Aorta (tissue), 5 donors: ENCODE data around the gene ERP27. TPM values are rescaled to one million over a fixed set of nuclear protein-coding genes. Genes with fewer than 3 reads are reported as not detected.

Experiments
- ATAC-seq: fragments of 200-7000 bp; cut with Tn5 transposase; one replicate; pipeline ENCODE4 v1.9.1; 2022; ENCODE audit warnings: moderate library complexity; ENCODE audit not compliant: low FRiP score
- DNase-seq, 2 donors: peaks; one replicate each; pipeline ENCODE4 v3.0.0-alpha.2; 2020
- H3K27ac ChIP-seq, 2 donors: one replicate each; pipeline ENCODE4 v1.5.1; 2013; ENCODE audit warnings: low read length in 2 of 2, mild to moderate bottlenecking in 2 of 2, moderate library complexity in 2 of 2, control low read depth in 1 of 2, inconsistent platforms in 1 of 2, low read depth in 1 of 2
- H3K27me3 ChIP-seq, 2 donors: one replicate each; pipeline ENCODE4 v1.6.1; 2013; ENCODE audit warnings: control low read depth in 1 of 2, low read length in 1 of 2, mild to moderate bottlenecking in 1 of 2, moderate library complexity in 1 of 2; ENCODE audit not compliant: insufficient read depth in 2 of 2, control insufficient read depth in 1 of 2
- H3K36me3 ChIP-seq, 2 donors: one replicate each; pipeline ENCODE4 v1.6.1; 2013; ENCODE audit warnings: control low read depth in 1 of 2, low read length in 1 of 2, mild to moderate bottlenecking in 1 of 2; ENCODE audit not compliant: insufficient read depth in 2 of 2, control insufficient read depth in 1 of 2
- H3K4me1 ChIP-seq, 2 donors: one replicate each; pipeline ENCODE4 v1.6.1; 2013; ENCODE audit warnings: low read length in 2 of 2, control low read depth in 1 of 2, mild to moderate bottlenecking in 1 of 2, moderate library complexity in 1 of 2; ENCODE audit not compliant: insufficient read depth in 2 of 2, control insufficient read depth in 1 of 2
- H3K4me3 ChIP-seq, 2 donors: one replicate each; pipeline ENCODE4 v1.5.1; 2013; ENCODE audit warnings: low read length in 2 of 2, control low read depth in 1 of 2, mild to moderate bottlenecking in 1 of 2
- H3K9me3 ChIP-seq: one replicate; pipeline ENCODE4 v1.6.1; 2013; ENCODE audit warnings: mild to moderate bottlenecking, low read length; ENCODE audit not compliant: control insufficient read depth
- WGBS, 2 donors: extraction: QIAGEN DNeasy Blood & Tissue Kit; methylation state at CpG; one replicate each; pipeline ENCODE4 v1.1.7; 2013; 5-methylcytosine and 5-hydroxymethylcytosine counted together
- intact Hi-C, 2 donors: fragments of 100-400 bp; cut with DNase I; formaldehyde crosslinking; loops; one replicate each; pipeline versions ENCODE4 v1.14.2 to v1.15.0; 2022
- polyA plus RNA-seq, 2 donors: library from polyadenylated mRNA; stranded (reverse); fragments of 200-250 nt; gene quantifications; one replicate each; pipeline ENCODE4 v1.2.3, GENCODE V29; 2013
- total RNA-seq, 2 donors: library from RNA; stranded (reverse); fragmentation: NEBNext Ultra II Directional; extraction: Animal tissue kit (Norgen Biotek cat#: 25700); gene quantifications; one replicate each; pipeline ENCODE4 v1.2.1, GENCODE V29; 2021
- donor health status: healthy with polysubstance abuse.
- donor health status: Bipolar disorder and iron deficiency.
- donor health status: DM: no; HTN: no; CAD: no.
- donor health status: DM: no; HTN: no; CAD: no.
- donor health status: DM: yes; HTN: yes; CAD: no.

The ERP27 gene
- total and polyA plus RNA-seq, 4 donors = 0.20 to 5.3 (median 2.2) TPM

GRCh38 chr12:14957551-14958168 lies 19.3 kb upstream of the ERP27 start:
- DNase-seq = no peak
- WGBS, 2 donors = 26 to 35% methylated on average over 5 of the region's 5 CpGs
- no peak for ATAC-seq
- no peak overlapping the region for H3K4me3 ChIP-seq
- peaks cover 3% of the 10 kb centered on the region in 2 donors for H3K4me1 ChIP-seq
- intact Hi-C loops = no loop called here
- no peaks in the 10 kb centered on the region for H3K9me3 ChIP-seq
- no peaks in the 10 kb centered on the region for H3K36me3 ChIP-seq
- H3K27me3 ChIP-seq = no peaks in the 10 kb centered on the region
- H3K27ac ChIP-seq = peak overlapping the region in 1 of 2 donors; percentile 74

GRCh38 chr12:14956905-14957304 lies 18.6 kb upstream of the ERP27 start:
- Histone ChIP-seq H3K36me3 (no peaks in the 10 kb centered on the region), H3K27me3 (no peaks in the 10 kb centered on the region), H3K9me3 (no peaks in the 10 kb centered on the region), H3K4me3 (no peak overlapping the region), H3K27ac (no peak overlapping the region), H3K4me1 (peaks cover 3 to 4% of the 10 kb centered on the region in 2 donors)
- DNase-seq (no peak), ATAC-seq (no peak)
- WGBS, 2 donors = 70 to 73% methylated on average over 2 of the region's 2 CpGs
- intact Hi-C loops = no loop called here

GRCh38 chr12:14956024-14956891 lies 17.9 kb upstream of the ERP27 start:
- no peaks in the 10 kb centered on the region for H3K36me3 ChIP-seq
- intact Hi-C loops = no loop called here
- ATAC-seq (no peak), DNase-seq (no peak)
- peaks cover 2 to 4% of the 10 kb centered on the region in 2 donors for H3K4me1 ChIP-seq
- H3K27me3 ChIP-seq = no peaks in the 10 kb centered on the region
- WGBS, 2 donors = 86% methylated on average over 9 of the region's 9 CpGs
- no peak overlapping the region for H3K4me3 ChIP-seq
- H3K27ac ChIP-seq = peak overlapping the region in 1 of 2 donors; percentile 40
- H3K9me3 ChIP-seq = no peaks in the 10 kb centered on the region

- Histone ChIP-seq H3K9me3 (no peaks in the 10 kb centered on the region), H3K27me3 (no peaks in the 10 kb centered on the region), H3K36me3 (no peaks in the 10 kb centered on the region), H3K27ac (peak overlapping the region in 1 of 2 donors; percentile 17), H3K4me1 (peaks cover 2 to 4% of the 10 kb centered on the region in 2 donors), H3K4me3 (no peak overlapping the region)
- WGBS, 2 donors = 93 to 94% methylated on average over 4 of the region's 4 CpGs
- intact Hi-C loops = loop anchor here in 1 of 2 donors (5.0 kb wide), 1 partner anchor 67 kb away; the partner anchor contains the start of gene MGP
- ATAC-seq (no peak), DNase-seq (no peak)
Observed at GRCh38 chr12:14954269-14954668, 15.9 kb upstream of the ERP27 start.

GRCh38 chr12:14953752-14954151 lies 15.4 kb upstream of the ERP27 start:
- H3K9me3 ChIP-seq = no peaks in the 10 kb centered on the region
- H3K4me3 ChIP-seq = no peak overlapping the region
- DNase-seq (no peak), ATAC-seq (no peak)
- H3K27ac ChIP-seq = peak overlapping the region in 1 of 2 donors; percentile 17
- H3K27me3 ChIP-seq = no peaks in the 10 kb centered on the region
- intact Hi-C loops = loop anchor here in 1 of 2 donors (5.0 kb wide), 1 partner anchor 66 kb away; the partner anchor contains the start of gene MGP
- WGBS, 2 donors = 95 to 96% methylated on average over 1 of the region's 1 CpG
- H3K36me3 ChIP-seq = no peaks in the 10 kb centered on the region
- peaks cover 4% of the 10 kb centered on the region in 2 donors for H3K4me1 ChIP-seq

GRCh38 chr12:14952299-14952921 lies 14.1 kb upstream of the ERP27 start:
- ATAC-seq (peak; percentile 83), DNase-seq (no peak)

GRCh38 chr12:14951851-14952250 lies 13.5 kb upstream of the ERP27 start:
- DNase-seq (no peak), ATAC-seq (no peak)
- intact Hi-C loops = loop anchor here in 1 of 2 donors (5.0 kb wide), 1 partner anchor 65 kb away; the partner anchor contains the start of gene MGP
- WGBS, 2 donors = 23 to 35% methylated on average over 1 of the region's 1 CpG
- no peaks in the 10 kb centered on the region for H3K27me3 ChIP-seq
- H3K4me3 ChIP-seq = no peak overlapping the region
- H3K9me3 ChIP-seq = no peaks in the 10 kb centered on the region
- H3K27ac ChIP-seq = peak overlapping the region; percentile 26 to 82
- H3K4me1 ChIP-seq = peaks cover 4% of the 10 kb centered on the region in 2 donors
- no peaks in the 10 kb centered on the region for H3K36me3 ChIP-seq

More at GRCh38 chr12:14952299-14952921, 14.1 kb upstream of the ERP27 start:
- intact Hi-C loops = loop anchor here in 1 of 2 donors (5.0 kb wide), 1 partner anchor 65 kb away; the partner anchor contains the start of gene MGP
- peak overlapping the region in 1 of 2 donors; percentile 72 for H3K27ac ChIP-seq
- H3K27me3 ChIP-seq = no peaks in the 10 kb centered on the region
- no peaks in the 10 kb centered on the region for H3K36me3 ChIP-seq
- no peaks in the 10 kb centered on the region for H3K9me3 ChIP-seq
- no peak overlapping the region for H3K4me3 ChIP-seq
- 61 to 62% methylated on average over 7 of the region's 7 CpGs for WGBS, 2 donors
- H3K4me1 ChIP-seq = peaks cover 3 to 4% of the 10 kb centered on the region in 2 donors

GRCh38 chr12:14950982-14951746 lies 12.8 kb upstream of the ERP27 start:
- H3K27ac ChIP-seq = peak overlapping the region in 1 of 2 donors; percentile 4
- H3K27me3 ChIP-seq = no peaks in the 10 kb centered on the region
- intact Hi-C loops = loop anchor here in 1 of 2 donors (5.0 kb wide), 1 partner anchor 64 kb away; the partner anchor contains the start of gene MGP
- H3K9me3 ChIP-seq = no peaks in the 10 kb centered on the region
- DNase-seq (no peak), ATAC-seq (no peak)
- WGBS, 2 donors = 86 to 91% methylated on average over 6 of the region's 6 CpGs
- no peak overlapping the region for H3K4me3 ChIP-seq
- no peaks in the 10 kb centered on the region for H3K36me3 ChIP-seq
- H3K4me1 ChIP-seq = peaks cover 5 to 8% of the 10 kb centered on the region in 2 donors
